ENCODE measurements around the gene MRPL58.
"Not testable (repeated sequence)": the region's sequence is repeated elsewhere in the genome, so short reads cannot be mapped to it uniquely, and the experiment has no call there.

MRPL58 gene

DNA sequence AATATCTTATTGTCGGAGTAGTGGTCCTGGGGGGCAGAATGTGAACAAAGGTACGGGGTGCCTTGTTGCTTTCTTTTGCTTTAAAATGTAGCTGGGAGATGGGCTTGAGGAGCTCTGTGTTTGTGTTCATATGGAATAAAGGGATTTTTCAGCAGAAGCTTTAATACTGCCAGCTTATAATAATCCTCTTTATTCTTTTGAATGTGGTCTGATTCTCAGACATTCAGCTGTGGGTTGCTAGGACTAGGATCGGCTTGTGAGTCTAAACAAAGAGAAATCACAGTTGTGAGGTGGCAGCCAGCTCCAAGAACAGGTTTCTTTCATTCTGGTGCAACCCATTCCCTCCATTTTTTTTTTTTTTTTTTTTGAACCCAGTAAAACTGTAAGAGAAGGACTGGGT is 7.2 kb downstream of the MRPL58 start:
- DNase-seq, result no peak

DNA sequence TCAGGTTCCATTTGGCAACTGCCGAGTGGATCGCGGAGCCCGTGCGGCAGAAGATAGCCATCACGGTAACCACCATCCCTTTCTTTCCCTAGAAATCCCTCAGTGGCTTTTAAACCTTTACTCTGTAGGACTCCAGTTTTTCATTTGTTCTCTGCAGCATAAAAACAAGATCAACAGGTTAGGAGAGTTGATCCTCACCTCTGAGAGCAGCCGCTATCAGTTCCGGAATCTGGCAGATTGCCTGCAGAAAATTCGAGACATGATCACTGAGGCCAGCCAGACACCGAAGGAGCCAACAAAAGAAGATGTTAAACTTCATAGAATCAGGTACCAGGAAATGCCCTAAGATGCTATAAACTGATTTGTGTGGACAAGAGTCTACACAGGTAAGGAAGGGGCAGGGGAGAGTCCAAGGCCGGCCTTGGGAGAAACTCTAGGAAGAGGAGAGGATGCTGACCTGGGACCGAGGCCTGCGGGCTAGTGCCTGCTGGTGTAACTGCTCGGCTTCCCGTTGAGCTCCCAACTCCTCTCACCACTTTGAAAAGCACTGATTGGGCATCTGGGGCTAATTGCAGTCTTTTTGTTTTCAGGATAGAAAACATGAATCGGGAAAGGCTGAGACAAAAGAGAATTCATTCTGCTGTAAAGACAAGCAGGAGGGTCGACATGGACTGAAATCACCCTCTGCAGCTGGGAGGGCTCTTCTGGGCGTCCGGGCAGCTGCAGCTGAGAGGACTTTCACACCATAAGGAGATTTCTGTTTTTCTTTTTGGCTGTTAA is 8.1 kb downstream of the MRPL58 start:
- DNase-seq, result no peak

DNA sequence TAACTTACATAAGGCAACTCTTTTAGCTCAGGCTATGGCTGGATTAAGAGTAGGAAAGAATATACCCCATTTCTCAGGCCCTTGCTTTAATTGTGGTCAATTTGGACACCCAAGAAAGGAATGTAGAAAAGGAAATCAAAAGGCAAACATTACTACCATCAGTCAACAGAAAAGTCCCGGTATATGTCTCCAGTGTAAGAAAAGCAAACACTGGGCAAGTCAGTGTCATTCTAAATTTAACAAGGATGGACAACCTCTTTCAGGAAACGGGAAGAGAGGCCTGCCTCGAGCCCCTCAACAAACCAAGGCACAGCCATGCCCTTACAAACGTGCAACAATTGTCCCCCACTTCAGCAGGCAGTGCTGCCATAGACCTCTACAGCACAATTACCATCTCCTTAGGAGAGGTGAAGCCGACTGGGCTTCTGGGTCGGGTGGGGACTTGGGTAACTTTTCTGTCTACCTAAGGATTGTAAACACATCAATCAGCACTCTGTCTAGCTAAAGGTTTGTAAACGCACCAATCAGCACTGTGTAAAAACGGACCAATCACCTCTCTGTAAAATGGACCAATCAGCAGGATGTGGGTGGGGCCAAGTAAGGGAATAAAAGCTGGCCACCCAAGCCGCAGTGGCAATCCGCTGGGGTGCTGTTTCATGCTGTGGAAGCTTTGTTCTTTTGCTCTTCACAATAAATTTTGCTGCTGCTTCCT is 12.4 kb downstream of the MRPL58 start:
- DNase-seq, result no peak

DNA sequence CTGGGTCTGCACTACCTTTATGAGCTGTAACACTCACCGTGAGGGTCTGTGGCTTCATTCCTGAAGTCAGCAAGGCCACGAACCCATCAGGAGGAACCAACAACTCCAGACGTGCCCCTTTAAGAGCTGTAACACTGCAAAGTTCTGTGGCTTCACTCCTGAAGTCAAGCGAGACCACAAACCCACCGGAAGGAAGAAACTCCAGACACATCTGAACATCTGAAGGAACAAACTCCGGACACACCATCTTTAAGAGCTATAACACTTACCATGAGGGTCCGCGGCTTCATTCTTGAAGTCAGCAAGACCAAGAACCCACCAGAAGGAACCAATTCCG is 12.9 kb downstream of the MRPL58 start:
- DNase-seq, result not testable (repeated sequence)

DNA sequence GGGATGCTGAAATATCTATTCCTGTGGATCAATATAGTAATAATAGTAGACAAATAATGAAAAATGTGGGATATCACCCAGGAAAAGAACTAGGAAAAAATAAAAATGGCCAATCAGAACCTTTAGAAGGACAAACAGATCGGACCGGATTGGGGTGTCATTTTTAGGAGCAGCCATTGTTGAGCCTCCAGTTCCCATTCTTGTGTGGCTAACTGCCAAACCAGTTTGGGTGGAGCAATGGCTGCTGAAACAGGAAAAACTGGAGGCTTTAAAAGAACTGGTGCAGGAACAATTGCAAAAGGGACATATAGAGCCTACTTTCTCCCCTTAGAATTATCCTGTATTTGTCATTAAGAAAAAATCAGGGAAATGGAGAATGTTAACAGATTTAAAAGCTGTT is 14.2 kb downstream of the MRPL58 start:
- not testable (repeated sequence) for DNase-seq

DNA sequence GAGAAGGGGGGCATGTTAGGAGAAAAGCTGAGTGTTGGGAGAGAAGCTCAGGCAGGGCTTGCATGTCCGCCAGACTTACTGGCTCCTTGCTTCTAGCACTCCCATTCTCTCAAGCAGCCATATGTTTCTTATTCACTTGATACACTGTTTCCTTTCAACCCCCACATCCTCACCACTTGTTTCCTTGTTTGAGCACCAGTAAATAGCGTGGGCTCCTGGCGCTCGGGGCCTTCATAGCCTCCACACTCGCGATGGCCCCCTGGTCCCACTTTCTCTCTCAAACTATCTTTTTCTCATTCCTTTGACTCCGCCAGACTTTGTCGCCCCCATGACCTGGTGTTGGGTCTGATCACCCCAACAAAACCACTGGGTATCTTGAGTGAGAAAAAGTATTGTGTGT is 17.7 kb downstream of the MRPL58 start:
- no peak for DNase-seq

DNA sequence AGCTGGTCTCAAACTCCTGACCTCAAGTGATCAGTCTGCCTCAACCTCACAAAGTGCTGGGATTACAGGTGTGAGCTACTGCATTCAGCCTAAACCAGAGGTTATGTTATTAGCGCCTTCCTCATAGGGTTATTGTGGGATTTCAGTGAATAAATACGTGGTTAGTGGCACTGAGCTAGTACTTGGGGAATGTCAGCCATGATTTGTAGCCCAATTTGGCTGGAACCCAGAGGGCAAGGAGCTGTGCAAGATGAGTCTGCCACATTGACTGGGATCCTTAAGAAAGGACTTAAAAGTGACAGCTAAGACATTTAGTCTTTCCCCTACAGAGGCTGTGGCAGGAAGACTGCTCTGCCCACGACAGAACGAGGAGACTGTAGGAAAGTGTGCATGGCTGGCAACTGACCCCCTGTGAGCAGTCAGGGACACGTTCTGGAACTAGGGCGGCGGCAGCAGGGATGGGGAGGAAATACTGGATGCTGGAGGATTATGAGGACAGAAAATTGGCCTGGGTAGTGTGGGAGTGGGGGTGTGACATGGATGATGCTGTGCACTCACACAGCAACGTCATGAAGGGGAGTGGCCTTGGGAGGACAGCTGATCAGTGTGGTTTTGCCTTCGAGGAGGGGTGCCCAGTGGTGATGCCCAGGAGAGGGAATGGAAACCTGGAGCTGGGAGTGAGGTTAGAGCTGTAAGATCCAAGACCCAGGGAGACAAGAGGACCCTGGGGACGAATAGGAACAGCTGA is 19.7 kb downstream of the MRPL58 start:
- peak; percentile 72 for DNase-seq

DNA sequence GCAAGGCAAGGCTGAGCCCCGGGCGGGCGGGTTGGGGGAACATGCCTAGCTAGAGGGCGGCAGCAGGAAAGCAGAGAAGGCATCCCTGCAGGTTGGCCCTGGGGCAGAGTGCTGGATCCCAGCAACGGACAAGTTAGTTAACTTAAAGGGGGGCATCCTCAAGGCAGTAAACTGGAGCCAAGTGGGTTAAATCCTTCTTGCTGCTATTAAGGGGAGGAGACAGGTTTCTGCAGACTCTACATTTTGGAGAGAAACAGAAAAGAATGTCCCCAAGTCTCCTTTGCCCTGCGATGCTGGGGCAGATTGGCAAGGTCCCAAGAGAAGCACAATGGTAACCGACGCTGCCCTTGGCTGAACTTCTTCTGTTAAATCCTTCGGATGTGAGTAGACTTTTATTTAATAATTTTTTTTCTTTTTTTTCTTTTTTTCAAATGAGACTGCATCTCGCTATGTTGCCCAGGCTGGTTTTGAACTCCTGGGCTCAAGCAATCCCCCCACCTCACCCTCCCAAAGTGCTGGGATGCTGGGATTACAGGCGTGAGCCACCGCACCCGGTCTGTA is 20.3 kb downstream of the MRPL58 start:
- DNase-seq, result no peak

DNA sequence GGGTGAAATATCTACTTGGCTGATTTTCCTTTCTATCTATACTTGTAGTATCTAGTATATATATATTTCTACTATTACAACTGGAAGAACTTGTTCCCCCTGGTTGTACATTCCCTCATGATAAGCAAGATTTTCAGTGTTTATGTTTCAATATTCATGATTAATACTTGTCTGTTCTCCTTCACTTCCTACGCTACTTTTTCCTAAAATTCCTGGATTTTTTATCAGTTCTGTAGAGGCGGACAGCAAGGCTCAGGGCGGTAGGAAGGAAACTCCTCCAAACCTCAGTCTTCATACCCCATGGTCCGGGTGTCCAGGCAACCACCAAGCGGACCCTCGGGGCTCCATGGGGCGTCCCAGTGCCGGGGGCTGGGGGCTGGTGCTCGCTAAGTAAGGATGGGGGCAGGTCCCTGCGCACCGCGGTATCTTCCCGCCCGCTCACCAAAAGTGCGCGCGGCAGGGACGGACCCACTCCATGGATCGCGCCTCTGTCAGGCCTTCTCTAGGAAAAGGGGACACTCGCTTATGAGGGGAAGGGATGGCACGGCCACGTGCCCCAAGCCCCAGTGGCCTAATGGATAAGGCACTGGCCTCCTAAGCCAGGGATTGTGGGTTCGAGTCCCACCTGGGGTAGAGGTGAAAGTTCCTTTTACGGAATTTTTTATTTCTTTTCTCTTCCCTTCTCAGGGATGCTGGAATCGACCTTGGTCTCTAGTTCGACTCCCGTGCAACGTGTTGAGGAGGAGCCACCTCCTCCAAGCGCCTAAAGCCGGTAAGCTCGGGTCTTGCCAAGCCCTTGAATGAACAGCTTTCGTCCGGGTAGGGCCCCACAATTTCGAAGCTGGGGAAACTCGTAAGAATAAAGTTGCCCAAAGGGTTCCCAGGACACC is 21.1 kb downstream of the MRPL58 start:
- DNase-seq, result peak; percentile 85

DNA sequence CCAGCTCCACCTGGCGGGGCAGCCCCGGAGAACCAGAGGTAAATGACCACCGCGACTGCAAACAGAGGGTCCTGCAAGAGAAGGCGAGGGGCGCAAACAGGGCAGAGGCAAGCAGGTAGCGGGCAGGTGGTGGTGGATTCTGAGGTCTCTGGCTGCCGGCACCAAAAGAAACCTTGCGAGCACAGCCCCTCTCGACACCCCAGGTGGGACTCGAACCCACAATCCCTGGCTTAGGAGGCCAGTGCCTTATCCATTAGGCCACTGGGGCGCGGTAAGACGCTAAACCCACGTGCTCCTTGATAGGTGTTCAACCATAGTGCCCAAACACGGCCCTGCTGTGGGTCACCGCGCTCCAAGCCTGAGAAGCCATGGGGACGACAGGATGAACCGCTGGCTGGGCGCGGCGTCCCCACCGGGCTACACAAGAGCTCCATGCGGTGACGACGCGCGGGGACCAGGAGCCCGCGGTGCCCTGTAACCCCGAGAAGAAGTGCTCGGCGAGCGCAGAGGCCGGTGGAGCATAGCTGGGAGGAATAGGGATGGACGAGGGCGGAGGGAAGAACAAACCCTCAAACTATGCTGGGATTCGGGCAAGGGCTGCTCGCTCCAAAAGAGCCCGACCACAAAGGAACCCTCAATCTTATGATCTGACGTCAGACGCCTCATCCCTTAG is 21.9 kb downstream of the MRPL58 start:
- peak; percentile 86 for DNase-seq

DNA sequence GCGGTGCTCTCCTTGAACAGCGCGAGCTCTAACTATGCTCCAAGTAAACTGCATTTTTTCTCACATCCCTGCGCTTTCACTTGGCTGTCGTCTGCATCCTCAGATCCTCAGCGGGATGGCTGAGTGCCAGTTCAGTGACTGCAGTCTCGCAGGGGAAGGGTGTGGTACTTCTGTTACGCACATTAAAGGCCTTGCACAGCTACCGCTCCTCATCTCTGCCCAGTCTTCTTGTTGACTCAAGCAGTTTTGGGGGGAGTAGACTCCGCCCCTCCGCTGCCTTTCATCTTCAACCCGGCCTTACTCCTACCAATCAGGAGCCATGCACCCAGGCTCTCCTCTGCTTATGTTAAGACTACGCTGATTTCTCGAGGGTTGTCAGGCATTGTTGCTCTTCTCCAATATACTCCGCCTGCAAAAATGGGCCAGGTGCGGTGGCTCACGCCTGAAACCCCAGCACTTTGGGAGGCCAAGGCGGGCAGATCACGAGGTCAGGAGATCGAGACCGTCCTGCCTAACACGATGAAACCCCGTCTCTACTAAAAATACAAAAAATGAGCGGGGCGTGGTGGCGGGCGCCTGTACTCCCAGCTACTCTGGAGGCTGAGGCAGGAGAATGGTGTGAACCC is 24.3 kb downstream of the MRPL58 start:
- no peak for DNase-seq

DNA sequence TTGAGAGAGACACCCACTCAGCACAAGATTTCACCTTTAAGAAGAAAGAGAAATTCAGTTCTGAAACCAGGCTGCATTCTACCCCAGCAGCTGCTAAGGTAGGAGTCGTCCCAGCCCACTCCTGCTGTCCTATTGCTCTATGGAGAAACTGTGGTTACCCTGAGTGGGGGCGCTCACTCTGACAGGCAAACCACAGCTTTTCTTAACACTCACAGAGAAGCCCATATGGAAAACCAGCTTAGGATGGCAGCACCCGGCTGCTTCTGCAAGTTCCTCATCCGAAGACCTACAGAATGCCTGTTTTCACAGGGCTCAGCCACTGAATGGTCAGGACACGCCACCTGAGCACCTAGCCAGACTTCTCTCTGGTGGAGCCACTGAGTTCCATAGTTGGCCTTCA is 26.8 kb downstream of the MRPL58 start:
- DNase-seq, result no peak

DNA sequence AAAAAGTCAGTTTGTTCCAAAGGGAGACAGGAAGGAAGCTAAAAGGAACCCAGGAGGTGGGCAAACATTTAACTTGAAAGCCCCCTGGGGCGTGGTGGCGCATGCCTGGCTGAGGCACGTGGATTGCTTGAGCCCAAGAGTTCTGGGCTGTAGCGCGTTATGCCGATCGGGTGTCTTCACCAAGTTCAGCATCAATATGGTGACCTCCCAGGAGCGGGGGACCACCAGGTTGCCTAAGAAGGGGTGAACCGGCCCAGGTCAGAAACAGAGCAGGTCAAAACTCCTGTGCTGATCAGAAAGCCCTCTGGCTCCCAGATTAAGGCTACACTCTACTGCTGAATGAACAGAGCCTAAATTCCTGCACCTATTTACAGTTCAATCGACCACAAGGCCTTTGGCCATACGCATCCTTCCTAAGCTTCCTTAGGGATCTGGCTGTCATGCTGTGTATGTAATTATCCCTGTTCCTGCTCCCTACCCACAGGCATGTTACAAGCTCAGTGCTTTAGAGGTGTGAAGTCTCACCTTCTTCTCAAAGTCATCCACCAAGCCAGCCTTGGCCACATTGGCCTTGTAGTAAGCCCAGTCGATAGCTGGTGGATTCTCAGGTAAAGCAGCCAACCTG is 29.3 kb downstream of the MRPL58 start:
- DNase-seq, result no peak

DNA sequence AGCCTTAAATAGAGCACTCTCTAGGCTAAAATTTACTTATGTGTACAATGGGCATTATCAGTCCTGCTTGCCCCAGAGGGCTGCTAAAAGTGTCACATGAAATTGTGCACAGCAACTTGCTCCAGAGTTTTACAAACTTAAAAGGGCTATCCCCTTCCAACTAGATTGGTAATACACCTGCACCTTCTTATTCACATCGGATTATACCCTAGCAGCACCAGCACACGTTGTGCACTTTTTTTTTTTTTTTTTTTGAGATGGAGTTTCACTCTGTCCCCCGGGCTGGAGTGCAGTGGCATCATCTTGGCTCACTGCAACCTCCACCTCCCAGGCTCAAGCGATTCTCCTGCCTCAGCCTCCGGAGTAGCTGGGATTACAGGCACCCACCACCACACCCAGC is 31.3 kb downstream of the MRPL58 start:
- DNase-seq, result not testable (repeated sequence)

DNA sequence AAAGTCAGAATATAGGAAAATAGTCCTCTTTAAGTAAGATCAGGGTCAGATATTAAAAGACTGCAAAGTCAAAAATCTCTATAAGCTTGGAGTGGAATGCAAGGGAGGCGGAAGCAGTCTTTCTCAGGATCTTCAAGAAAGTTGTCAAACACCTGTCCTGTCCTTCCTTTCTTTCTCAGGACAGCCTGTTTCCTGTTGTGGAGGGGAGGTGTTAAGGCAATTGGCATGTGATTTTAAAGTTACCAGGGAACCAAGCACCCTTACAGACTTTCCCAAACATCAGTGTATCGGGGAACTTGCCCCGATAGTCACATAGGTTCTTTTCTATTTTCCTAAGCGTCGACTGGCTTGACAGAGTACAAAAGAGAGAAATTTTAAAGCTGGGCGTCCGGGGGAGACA is 32.2 kb downstream of the MRPL58 start:
- DNase-seq, result no peak

DNA sequence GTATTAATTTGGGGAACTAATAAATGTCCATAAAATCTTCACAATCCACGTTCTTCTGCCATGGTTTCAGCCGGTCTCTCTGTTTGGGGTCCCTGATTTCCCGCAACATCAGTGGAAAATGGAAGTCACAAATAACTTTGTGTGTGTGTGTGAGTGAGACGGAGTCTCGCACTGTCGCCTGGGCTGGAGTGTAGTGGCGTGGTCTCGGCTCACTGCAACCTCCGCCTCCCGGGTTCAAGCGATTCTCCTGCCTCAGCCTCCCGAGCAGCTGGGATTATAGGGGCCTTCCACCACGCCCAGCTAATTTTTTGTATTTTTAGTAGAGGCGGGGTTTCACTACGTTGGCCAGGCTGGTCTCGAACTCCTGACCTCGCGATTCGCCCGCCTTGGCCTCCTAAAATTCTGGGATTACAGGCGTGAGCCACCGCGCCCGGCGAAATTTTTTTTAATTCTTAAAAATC is 33.5 kb downstream of the MRPL58 start:
- DNase-seq, result not testable (repeated sequence)

DNA sequence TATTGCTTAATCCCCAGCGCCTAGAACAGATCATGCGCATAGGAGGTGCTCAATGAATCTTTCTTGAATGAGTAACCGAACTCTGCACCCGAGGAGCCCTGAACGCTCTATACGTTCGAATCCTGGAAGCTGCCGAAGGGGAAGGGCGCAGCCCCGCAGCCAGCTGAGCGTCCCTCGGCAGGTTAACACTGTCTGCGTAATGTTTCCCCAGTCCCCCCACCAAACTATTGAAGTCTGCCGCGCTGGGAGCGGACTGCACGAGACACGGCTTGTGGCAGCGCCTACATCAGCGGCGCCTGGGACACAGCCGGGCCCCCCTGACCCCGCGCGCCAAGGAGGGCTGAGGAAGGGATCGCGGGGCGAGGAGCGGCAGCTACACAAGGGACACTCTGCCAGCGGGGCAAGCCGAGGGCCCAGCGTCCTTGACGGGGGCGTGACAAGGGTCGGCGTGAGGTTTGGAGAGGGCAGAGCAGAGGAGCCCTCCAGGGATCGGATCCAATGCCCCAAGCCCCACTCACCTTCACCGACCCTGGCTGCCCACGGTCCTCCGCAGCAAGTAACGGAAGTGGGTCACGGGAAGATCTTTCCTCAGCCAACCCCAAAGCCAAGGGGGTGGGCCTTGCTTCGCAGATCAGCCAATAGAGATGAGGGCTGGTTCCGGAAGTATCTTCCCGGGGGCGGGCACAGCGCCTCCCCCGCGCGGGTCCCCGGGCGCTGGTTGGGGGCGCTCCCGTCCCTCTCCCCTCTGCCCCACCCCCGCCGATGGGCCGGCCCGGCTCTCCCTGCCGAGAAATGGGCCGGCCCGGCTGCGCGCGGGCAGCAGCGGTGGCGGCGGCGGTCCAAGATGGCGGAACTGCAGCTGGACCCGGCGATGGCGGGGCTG is 34.2 kb downstream of the MRPL58 start, which contains the start of the genes ATP5PD and KCTD2:
ATP5PD (minus strand) TSS at position 563 of the 883 bp plus-strand sequence. CDS start 4,319 bp downstream, outside the sequence.
KCTD2 (plus strand) TSS at position 819 of the 883 bp plus-strand sequence; CDS start at position 845, 26 bp downstream.
- peak; percentile 96 for DNase-seq

DNA sequence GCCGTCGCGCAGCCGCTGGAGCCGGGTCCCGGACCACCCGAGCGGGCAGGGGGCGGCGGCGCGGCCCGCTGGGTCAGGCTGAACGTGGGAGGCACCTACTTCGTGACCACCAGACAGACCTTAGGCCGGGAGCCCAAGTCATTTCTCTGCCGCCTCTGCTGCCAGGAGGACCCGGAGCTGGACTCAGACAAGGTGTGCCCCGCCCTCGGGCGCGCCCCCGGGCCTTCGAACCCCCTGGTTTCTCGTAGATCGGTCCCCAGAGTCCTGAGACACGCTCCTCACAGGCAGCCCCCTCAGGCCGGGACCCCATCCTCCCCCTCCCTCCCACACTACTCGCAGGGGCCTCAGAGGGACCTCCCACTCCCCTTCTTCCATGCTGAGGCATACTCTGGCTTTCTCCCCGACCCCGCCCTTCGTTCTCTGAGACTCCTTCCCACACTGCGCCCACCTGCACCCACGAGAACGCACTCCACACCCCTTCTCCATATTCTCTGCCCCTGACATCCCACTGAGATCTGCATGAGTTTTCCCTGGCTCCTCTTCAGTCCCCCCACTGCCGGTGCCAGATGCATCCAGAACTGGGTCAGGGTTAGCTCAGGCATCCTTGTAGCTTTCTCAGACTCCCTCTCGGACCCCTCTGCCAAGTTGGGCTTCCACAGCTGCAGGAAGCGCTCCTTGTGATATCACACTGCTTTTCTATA is 35.1 kb downstream of the MRPL58 start:
- DNase-seq, result no peak
